ENCODE data around the gene ISY1.
"Not testable (repeated sequence)": the region's sequence is repeated elsewhere in the genome, so short reads cannot be mapped to it uniquely, and the experiment has no call there.

ISY1 gene

GRCh38 chr3:129166579-129167332 is 5.9 kb upstream of the ISY1 start:
- no peak for DNase-seq

GRCh38 chr3:129165594-129165993 is 4.7 kb upstream of the ISY1 start:
- DNase-seq, result not testable (repeated sequence)

- DNase-seq, result no peak
Observed at GRCh38 chr3:129164500-129164899, 3.6 kb upstream of the ISY1 start.

GRCh38 chr3:129162729-129163579 is 2.1 kb upstream of the ISY1 start:
- DNase-seq, result no peak

- no peak for DNase-seq
Observed at GRCh38 chr3:129161860-129162271, 1.0 kb upstream of the ISY1 start.

GRCh38 chr3:129144786-129145185 is 16.1 kb downstream of the ISY1 start:
- no peak for DNase-seq

- not testable (repeated sequence) for DNase-seq
Observed at GRCh38 chr3:129141011-129141410, 19.9 kb downstream of the ISY1 start.

- no peak for DNase-seq
Observed at GRCh38 chr3:129139911-129140310, 21.0 kb downstream of the ISY1 start.

GRCh38 chr3:129136275-129136674 is 24.6 kb downstream of the ISY1 start:
- not testable (repeated sequence) for DNase-seq

- no peak for DNase-seq
Observed at GRCh38 chr3:129132097-129132866, 28.6 kb downstream of the ISY1 start.

- no peak for DNase-seq
Observed at GRCh38 chr3:129131465-129132088, 29.3 kb downstream of the ISY1 start.

GRCh38 chr3:129130291-129130813 is 30.5 kb downstream of the ISY1 start:
- DNase-seq, result no peak

GRCh38 chr3:129128357-129129155 is 32.3 kb downstream of the ISY1 start:
- DNase-seq, result no peak

- no peak for DNase-seq
Observed at GRCh38 chr3:129126726-129127280, 34.1 kb downstream of the ISY1 start.

- no peak for DNase-seq
Observed at GRCh38 chr3:129123314-129124060, 37.4 kb downstream of the ISY1 start.

- no peak for DNase-seq
Observed at GRCh38 chr3:129122412-129123011, 38.4 kb downstream of the ISY1 start.

- DNase-seq, result peak; percentile 51
Observed at GRCh38 chr3:129121792-129122411, 39.0 kb downstream of the ISY1 start, which contains the start of gene RAB43. RAB43 (minus strand) TSS chr3:129121804; CDS start chr3:129121489, 315 bp downstream.

- no peak for DNase-seq
Observed at GRCh38 chr3:129121016-129121791, 39.7 kb downstream of the ISY1 start.
